ENCODE results near the gene ANKS1B. TPM values are rescaled to one million over a fixed set of nuclear protein-coding genes. Genes with fewer than 3 reads are reported as not detected.

Gene ANKS1B
- total RNA-seq, 1 experiment from 2014 or later = 0.54 TPM

DNA sequence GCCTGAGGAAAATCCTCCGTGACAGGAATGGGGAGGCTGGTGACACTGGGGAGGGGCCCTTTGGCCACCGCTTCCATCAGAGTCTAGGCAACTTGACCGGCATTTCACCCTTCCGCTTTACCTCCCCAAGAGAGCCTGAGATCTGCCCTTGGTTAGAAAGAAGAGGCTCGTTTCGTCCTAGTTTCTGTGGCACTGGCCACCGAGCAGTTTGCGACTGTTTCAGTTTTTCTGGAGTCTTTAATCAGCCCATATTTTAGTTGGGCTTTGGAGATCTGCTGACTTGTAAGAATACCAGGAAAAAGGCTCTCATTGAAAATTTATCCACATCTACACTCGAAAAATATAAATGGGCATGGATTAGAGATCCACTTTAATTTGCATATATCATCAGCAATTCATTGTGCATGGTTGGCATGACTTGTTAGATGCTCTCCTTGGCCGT lies 414 bp upstream of the ANKS1B start:
- H4K20me1 ChIP-seq (ENCODE audit: insufficient read depth) = no peaks in the 10 kb centered on the region
- ChIA-PET RAD21 (ENCODE audit: low non-redundant PET in 1 of 2, low total read pairs in 2 of 2, uncharacterized antibody in 2 of 2, unreplicated experiment in 2 of 2) (no interaction called here), CTCF (no interaction called here), POLR2A (no interaction called here)
- no peak overlapping the region for H3K9ac ChIP-seq (ENCODE audit: low read length)
- no peak overlapping the region for H3K27ac ChIP-seq (ENCODE audit: low read depth, low read length)
- H3K4me3 ChIP-seq (replicated peaks in 1 of 2; ENCODE audit: low read depth in 1 of 2, low read length in 2 of 2) = peak overlapping the region; percentile 31 to 41
- TF ChIP-seq, protein P1, sequence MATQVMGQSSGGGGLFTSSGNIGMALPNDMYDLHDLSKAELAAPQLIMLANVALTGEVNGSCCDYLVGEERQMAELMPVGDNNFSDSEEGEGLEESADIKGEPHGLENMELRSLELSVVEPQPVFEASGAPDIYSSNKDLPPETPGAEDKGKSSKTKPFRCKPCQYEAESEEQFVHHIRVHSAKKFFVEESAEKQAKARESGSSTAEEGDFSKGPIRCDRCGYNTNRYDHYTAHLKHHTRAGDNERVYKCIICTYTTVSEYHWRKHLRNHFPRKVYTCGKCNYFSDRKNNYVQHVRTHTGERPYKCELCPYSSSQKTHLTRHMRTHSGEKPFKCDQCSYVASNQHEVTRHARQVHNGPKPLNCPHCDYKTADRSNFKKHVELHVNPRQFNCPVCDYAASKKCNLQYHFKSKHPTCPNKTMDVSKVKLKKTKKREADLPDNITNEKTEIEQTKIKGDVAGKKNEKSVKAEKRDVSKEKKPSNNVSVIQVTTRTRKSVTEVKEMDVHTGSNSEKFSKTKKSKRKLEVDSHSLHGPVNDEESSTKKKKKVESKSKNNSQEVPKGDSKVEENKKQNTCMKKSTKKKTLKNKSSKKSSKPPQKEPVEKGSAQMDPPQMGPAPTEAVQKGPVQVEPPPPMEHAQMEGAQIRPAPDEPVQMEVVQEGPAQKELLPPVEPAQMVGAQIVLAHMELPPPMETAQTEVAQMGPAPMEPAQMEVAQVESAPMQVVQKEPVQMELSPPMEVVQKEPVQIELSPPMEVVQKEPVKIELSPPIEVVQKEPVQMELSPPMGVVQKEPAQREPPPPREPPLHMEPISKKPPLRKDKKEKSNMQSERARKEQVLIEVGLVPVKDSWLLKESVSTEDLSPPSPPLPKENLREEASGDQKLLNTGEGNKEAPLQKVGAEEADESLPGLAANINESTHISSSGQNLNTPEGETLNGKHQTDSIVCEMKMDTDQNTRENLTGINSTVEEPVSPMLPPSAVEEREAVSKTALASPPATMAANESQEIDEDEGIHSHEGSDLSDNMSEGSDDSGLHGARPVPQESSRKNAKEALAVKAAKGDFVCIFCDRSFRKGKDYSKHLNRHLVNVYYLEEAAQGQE (IDR thresholded peaks at IDR 0.05; ENCODE audit: low read depth) = no peak
- TF ChIP-seq CEBPB (IDR thresholded peaks at IDR 0.05; ENCODE audit: low read depth) = no peak
- TF ChIP-seq POLR2A (IDR thresholded peaks at IDR 0.05; ENCODE audit: borderline replicate concordance, extremely low read depth, insufficient read depth, insufficient read length) = no peak
- TF ChIP-seq, protein P2, sequence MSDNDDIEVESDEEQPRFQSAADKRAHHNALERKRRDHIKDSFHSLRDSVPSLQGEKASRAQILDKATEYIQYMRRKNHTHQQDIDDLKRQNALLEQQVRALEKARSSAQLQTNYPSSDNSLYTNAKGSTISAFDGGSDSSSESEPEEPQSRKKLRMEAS (IDR thresholded peaks at IDR 0.05) = no peak
- no peak for TF ChIP-seq SIN3A (IDR thresholded peaks at IDR 0.05; ENCODE audit: low read depth)
- TF ChIP-seq YY1 (IDR thresholded peaks at IDR 0.05; ENCODE audit: extremely low read depth, insufficient replicate concordance, low read depth, low read length) = no peak
- TF ChIP-seq FOSL1 (IDR thresholded peaks at IDR 0.05; ENCODE audit: low read depth) = no peak
- 0 out of 2 replicates have a peak, but pooled peaks have one; percentile 51 for TF ChIP-seq EZH2 (IDR thresholded peaks at IDR 0.05)
- H3K27me3 ChIP-seq (ENCODE audit: insufficient read depth, low read length) = peaks cover 51% of the 10 kb centered on the region
- no peak for ATAC-seq
- H3K36me3 ChIP-seq (ENCODE audit: control insufficient read depth in 1 of 2, insufficient read depth in 2 of 2, low read length in 2 of 2) = no peaks in the 10 kb centered on the region
- H3K4me2 ChIP-seq (ENCODE audit: low read length) = peak overlapping the region; percentile 76
- H3K4me1 ChIP-seq (ENCODE audit: control insufficient read depth in 1 of 2, insufficient read depth in 2 of 2, low read length in 2 of 2) = peaks cover 5 to 11% of the 10 kb centered on the region in 2 experiments; a peak in 3 of 4 replicates
- H2AFZ ChIP-seq (ENCODE audit: low read depth, low read length, poor library complexity, severe bottlenecking) = no peak overlapping the region
- BruUV-seq (replicated peaks) = no TSS peak
- no peak for DNase-seq (ENCODE audit: low read depth, low spot score)
- intact Hi-C loops (cut with micrococcal nuclease) = no loop called here
- H3K9me2 ChIP-seq (ENCODE audit: insufficient read depth) = no peaks in the 10 kb centered on the region
- H3K9me3 ChIP-seq (ENCODE audit: control insufficient read depth in 1 of 2, insufficient read depth in 1 of 2, low read depth in 1 of 2, low read length in 2 of 2) = no peaks in the 10 kb centered on the region
- no peaks in the 10 kb centered on the region for H3K79me2 ChIP-seq (ENCODE audit: insufficient read depth, low read length)

Measured in HCT116 (cell line).